ENCODE data around the gene ECE1.
A peak's percentile ranks its signal among the peaks of the same experiment; 100 is the strongest.
"Not testable (repeated sequence)": the region's sequence is repeated elsewhere in the genome, so short reads cannot be mapped to it uniquely, and the experiment has no call there.

ECE1 gene

GRCh38 chr1:21295002-21295401 is 4.7 kb upstream of the ECE1 start:
- peaks cover 76% of the 10 kb centered on the region for H3K4me1 Mint-ChIP-seq (ENCODE audit: low read depth)
- H3K4me3 Mint-ChIP-seq: peak overlapping the region; percentile 85
- peaks cover 7% of the 10 kb centered on the region for H3K36me3 Mint-ChIP-seq (ENCODE audit: low read depth)
- no peaks in the 10 kb centered on the region for H3K27me3 Mint-ChIP-seq (ENCODE audit: low read depth)
- peak overlapping the region; percentile 99 for H3K27ac Mint-ChIP-seq
- H3K9me3 Mint-ChIP-seq: no peaks in the 10 kb centered on the region

DNA sequence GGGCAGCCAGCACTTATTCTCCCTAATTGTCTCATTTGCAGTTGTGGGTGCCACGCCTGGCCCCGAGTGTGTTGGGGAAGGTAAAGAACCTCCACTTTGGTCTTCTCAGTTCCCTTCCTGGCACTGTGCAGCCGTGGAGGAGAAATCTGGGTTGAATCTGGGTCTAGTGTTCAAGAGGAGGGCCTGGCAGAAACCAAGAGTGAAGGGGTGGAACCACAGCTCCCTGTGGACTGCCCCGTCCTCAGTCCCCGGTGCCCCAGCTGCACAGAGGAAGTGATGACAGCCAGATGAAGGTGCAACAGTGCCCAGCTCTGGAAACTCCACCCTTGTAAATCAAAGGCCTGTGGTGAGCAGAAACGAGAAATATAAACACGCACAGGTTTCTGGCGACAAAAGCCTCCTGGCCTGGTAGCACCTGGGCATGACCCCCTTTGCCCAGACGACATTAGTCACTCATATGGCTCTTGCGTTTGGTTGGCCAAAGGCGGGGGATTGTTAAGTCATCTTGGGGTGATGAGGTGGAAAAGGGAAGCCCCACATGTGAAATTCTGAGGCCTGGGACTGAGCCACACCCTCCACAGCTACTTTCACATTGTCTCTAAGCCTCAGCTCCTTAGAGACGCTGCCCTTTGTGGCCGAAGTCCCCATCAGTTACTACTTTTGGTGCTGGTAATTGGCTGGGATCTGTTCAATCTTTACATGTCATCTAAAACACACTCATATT is 4.2 kb upstream of the ECE1 start:
- Mint-ChIP-seq H3K36me3 (ENCODE audit: low read depth) (peaks cover 7% of the 10 kb centered on the region), H3K9me3 (no peaks in the 10 kb centered on the region), H3K27me3 (ENCODE audit: low read depth) (no peaks in the 10 kb centered on the region), H3K4me1 (ENCODE audit: low read depth) (peaks cover 70% of the 10 kb centered on the region), H3K27ac (peak overlapping the region; percentile 99), H3K4me3 (peak overlapping the region; percentile 85)

- H3K36me3 Mint-ChIP-seq (ENCODE audit: low read depth): peaks cover 5% of the 10 kb centered on the region
- no peaks in the 10 kb centered on the region for H3K27me3 Mint-ChIP-seq (ENCODE audit: low read depth)
- peaks cover 69% of the 10 kb centered on the region for H3K4me1 Mint-ChIP-seq (ENCODE audit: low read depth)
- peak overlapping the region; percentile 99 for H3K27ac Mint-ChIP-seq
- H3K4me3 Mint-ChIP-seq: peak overlapping the region; percentile 85
- H3K9me3 Mint-ChIP-seq: no peaks in the 10 kb centered on the region
Measured at GRCh38 chr1:21293537-21294265, 3.4 kb upstream of the ECE1 start.

GRCh38 chr1:21292984-21293536 is 2.8 kb upstream of the ECE1 start:
- Mint-ChIP-seq H3K27ac (peak overlapping the region; percentile 99), H3K4me3 (peak overlapping the region; percentile 85), H3K9me3 (no peaks in the 10 kb centered on the region), H3K36me3 (ENCODE audit: low read depth) (peaks cover 4% of the 10 kb centered on the region), H3K27me3 (ENCODE audit: low read depth) (no peaks in the 10 kb centered on the region), H3K4me1 (ENCODE audit: low read depth) (peaks cover 70% of the 10 kb centered on the region)

- Mint-ChIP-seq H3K4me1 (ENCODE audit: low read depth) (peaks cover 68% of the 10 kb centered on the region), H3K9me3 (no peaks in the 10 kb centered on the region), H3K36me3 (ENCODE audit: low read depth) (peaks cover 5% of the 10 kb centered on the region), H3K27ac (peak overlapping the region; percentile 99), H3K27me3 (ENCODE audit: low read depth) (no peaks in the 10 kb centered on the region), H3K4me3 (peak overlapping the region; percentile 85)
Measured at GRCh38 chr1:21292503-21292983, 2.3 kb upstream of the ECE1 start.

GRCh38 chr1:21291964-21292363 is 1.7 kb upstream of the ECE1 start:
- Mint-ChIP-seq H3K27ac (peak overlapping the region; percentile 99), H3K4me1 (ENCODE audit: low read depth) (peaks cover 66% of the 10 kb centered on the region), H3K36me3 (ENCODE audit: low read depth) (peaks cover 6% of the 10 kb centered on the region), H3K4me3 (peak overlapping the region; percentile 85), H3K9me3 (no peaks in the 10 kb centered on the region), H3K27me3 (ENCODE audit: low read depth) (no peaks in the 10 kb centered on the region)

GRCh38 chr1:21291184-21291583 is 921 bp upstream of the ECE1 start:
- Mint-ChIP-seq H3K4me3 (peak overlapping the region; percentile 85), H3K27me3 (ENCODE audit: low read depth) (no peaks in the 10 kb centered on the region), H3K36me3 (ENCODE audit: low read depth) (peaks cover 7% of the 10 kb centered on the region), H3K4me1 (ENCODE audit: low read depth) (peaks cover 60% of the 10 kb centered on the region), H3K27ac (peak overlapping the region; percentile 85), H3K9me3 (no peaks in the 10 kb centered on the region)

- Mint-ChIP-seq H3K27me3 (ENCODE audit: low read depth) (no peaks in the 10 kb centered on the region), H3K36me3 (ENCODE audit: low read depth) (peaks cover 7% of the 10 kb centered on the region), H3K27ac (peak overlapping the region; percentile 85), H3K4me1 (ENCODE audit: low read depth) (peaks cover 54% of the 10 kb centered on the region), H3K4me3 (peak overlapping the region; percentile 85), H3K9me3 (no peaks in the 10 kb centered on the region)
Measured at GRCh38 chr1:21290546-21290944, 282 bp upstream of the ECE1 start.

DNA sequence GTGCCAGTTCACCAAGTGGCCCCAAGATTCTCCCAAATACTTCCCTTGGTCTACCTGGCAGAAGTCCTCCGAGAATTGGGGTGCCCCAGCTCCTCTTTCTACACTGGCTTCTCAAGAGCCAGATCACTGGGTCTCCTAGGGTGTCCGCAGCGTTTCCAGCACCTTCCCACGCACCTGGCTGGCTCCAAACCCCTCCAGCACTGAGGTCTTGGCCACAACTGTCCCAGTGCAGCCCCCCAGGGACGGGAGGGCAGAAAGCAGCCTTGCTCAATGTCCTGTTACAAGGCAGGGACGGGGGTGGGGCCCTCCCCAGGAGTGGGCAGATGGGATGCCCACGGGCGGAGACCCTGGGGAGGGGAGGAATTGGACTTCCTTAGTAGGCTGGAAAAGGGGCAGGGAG is 1.1 kb downstream of the ECE1 start:
- Mint-ChIP-seq H3K27ac (peak overlapping the region; percentile 85), H3K27me3 (ENCODE audit: low read depth) (no peaks in the 10 kb centered on the region), H3K9me3 (no peaks in the 10 kb centered on the region), H3K4me1 (ENCODE audit: low read depth) (peaks cover 47% of the 10 kb centered on the region), H3K4me3 (peak overlapping the region; percentile 86), H3K36me3 (ENCODE audit: low read depth) (peaks cover 11% of the 10 kb centered on the region)

DNA sequence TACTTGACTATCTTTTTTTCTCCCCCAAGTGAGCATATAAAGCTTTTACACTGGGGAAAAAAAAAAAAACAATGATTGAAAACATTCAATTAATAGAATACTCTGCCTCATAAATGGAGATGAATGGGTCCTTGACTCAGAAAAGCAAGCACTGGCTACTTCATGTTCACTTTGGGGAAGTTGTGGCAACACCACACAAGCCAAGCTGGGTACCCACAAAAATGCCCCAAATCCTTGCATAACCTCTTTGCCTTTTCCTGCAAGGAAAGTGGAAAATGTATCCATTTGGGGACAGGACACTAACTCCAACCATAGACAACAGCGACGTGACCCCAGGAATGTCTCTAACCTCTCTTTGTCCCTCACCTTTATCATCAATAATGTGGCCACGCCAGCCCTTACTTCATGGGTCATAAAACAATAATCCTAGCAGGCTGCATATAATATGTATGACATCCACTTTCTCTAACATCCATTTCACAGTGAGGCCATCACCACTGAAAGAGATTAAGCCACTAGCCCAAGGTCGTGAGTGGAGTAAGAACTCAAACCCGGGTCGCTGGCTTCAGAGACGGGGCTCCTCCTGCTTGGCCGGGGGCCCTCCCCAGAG is 2.3 kb downstream of the ECE1 start:
- Mint-ChIP-seq H3K9me3 (no peaks in the 10 kb centered on the region), H3K27ac (no peak overlapping the region), H3K27me3 (ENCODE audit: low read depth) (no peaks in the 10 kb centered on the region), H3K4me1 (ENCODE audit: low read depth) (peaks cover 40% of the 10 kb centered on the region), H3K4me3 (peak overlapping the region; percentile 33), H3K36me3 (ENCODE audit: low read depth) (peaks cover 14% of the 10 kb centered on the region)

DNA sequence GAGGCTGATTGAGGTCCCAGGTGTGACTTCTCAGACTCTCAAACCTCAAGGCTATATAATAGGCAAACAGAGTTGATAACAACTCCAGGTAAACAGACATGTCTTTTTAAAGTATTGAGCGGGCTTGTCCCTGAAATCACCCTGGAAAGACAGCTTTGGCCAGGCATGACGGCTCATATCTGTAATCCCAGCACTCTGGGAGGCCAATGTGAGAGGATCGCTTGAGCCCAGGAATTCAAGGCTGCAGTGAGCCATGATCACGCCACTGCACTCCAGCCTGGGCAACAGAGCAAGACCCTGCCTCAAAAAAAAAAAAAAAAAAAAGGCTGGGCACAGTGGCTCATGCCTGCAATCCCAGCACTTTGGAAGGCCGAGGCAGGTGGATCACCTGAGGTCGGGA is 4.9 kb downstream of the ECE1 start:
- H3K36me3 Mint-ChIP-seq (ENCODE audit: low read depth): peaks cover 19% of the 10 kb centered on the region
- not testable (repeated sequence) for H3K9me3 Mint-ChIP-seq; H3K4me3 Mint-ChIP-seq; H3K27me3 Mint-ChIP-seq (ENCODE audit: low read depth); H3K27ac Mint-ChIP-seq
- peaks cover 34% of the 10 kb centered on the region for H3K4me1 Mint-ChIP-seq (ENCODE audit: low read depth)

DNA sequence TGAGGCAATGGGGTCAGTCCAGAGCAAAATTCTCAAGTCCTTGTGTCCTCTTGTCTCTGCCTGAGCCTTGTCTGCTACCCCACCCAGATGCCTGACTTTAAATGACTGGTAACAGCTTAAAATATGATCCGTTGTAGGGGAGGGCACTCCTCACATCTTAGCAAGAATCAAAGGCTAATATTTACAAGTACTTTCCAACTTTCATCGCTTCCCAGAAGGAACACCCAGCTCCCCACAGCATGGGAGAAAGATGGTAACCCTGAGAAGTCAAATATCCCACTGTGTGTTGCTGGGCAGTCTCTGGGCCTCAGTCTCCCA is 5.2 kb downstream of the ECE1 start:
- Mint-ChIP-seq H3K4me3 (no peak overlapping the region), H3K27me3 (ENCODE audit: low read depth) (no peaks in the 10 kb centered on the region), H3K36me3 (ENCODE audit: low read depth) (peaks cover 23% of the 10 kb centered on the region), H3K9me3 (no peaks in the 10 kb centered on the region), H3K27ac (no peak overlapping the region), H3K4me1 (ENCODE audit: low read depth) (peaks cover 38% of the 10 kb centered on the region)

- Mint-ChIP-seq H3K4me3 (no peak overlapping the region), H3K36me3 (ENCODE audit: low read depth) (peaks cover 24% of the 10 kb centered on the region), H3K9me3 (no peaks in the 10 kb centered on the region), H3K27me3 (ENCODE audit: low read depth) (no peaks in the 10 kb centered on the region), H3K27ac (no peak overlapping the region), H3K4me1 (ENCODE audit: low read depth) (peaks cover 44% of the 10 kb centered on the region)
Measured at GRCh38 chr1:21284206-21285054, 5.8 kb downstream of the ECE1 start.

DNA sequence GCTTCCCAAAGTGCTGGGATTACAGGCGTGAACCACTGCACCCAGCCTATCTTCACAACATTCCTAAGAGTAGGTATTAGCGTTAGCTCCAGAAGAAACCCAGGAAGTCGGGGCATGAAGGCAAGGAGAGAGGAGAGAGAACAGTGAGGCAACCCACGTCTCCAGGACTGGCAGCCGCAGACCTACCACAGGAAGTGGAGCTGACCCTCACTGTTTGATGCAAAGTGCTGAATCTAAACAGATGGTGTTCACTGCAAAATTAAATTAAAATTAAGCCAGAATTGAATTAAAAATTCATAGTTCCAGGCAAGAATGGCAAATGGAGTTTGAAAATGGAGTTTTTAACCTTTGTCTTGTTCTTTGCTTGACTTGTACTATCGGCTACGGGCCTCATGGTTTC is 6.7 kb downstream of the ECE1 start:
- peaks cover 26% of the 10 kb centered on the region for H3K36me3 Mint-ChIP-seq (ENCODE audit: low read depth)
- H3K27me3 Mint-ChIP-seq (ENCODE audit: low read depth): no peaks in the 10 kb centered on the region
- H3K4me1 Mint-ChIP-seq (ENCODE audit: low read depth): peaks cover 41% of the 10 kb centered on the region
- no peaks in the 10 kb centered on the region for H3K9me3 Mint-ChIP-seq
- no peak overlapping the region for H3K4me3 Mint-ChIP-seq
- no peak overlapping the region for H3K27ac Mint-ChIP-seq

Measured in T-helper 1 cell treated with Interleukin-12 subunit alpha and Interleukin-12 subunit beta and Interleukin-4 antibody, amounts not matched to agents 30 μg/mL and 1 μg/mL, for 36 hours (primary cell).